Vagina (tissue), 2 donors: Measurements from ENCODE around the gene G2E3.

ENCODE experiments used
- CTCF ChIP-seq, 3 experiments: fragments of 450-650 bp in 2 of 3; fragments of 200-600 bp in 1 of 3; sonication (generic) in 1 of 3; IDR thresholded peaks; one replicate each; pipeline ENCODE4 v1.5.1; 2017 to 2019; ENCODE audit warnings: antibody characterized with exemption in 3 of 3, mild to moderate bottlenecking in 2 of 3, moderate library complexity in 2 of 3
- POLR2A ChIP-seq, 2 donors: fragments of 450-650 bp; IDR thresholded peaks; one replicate each; pipeline ENCODE4 v1.6.1; 2017; ENCODE audit warnings: antibody characterized with exemption in 2 of 2, mild to moderate bottlenecking in 2 of 2, moderate library complexity in 2 of 2
- POLR2AphosphoS5 ChIP-seq, 2 donors: sonication (generic); formaldehyde crosslinking; IDR thresholded peaks; one replicate each; pipeline ENCODE4 v1.9.0; 2017; ENCODE audit warnings: antibody characterized with exemption in 2 of 2, mild to moderate bottlenecking in 2 of 2, low read depth in 1 of 2; ENCODE audit not compliant: insufficient read depth in 1 of 2

GRCh38 chr14:30580616-30581282 lies 21.8 kb downstream of the G2E3 start:
- TF ChIP-seq CTCF (IDR thresholded peaks at IDR 0.05) (no peak), POLR2A (IDR thresholded peaks at IDR 0.05) (no peak), POLR2AphosphoS5 (IDR thresholded peaks at IDR 0.05; ENCODE audit: insufficient read depth in 1 of 2, low read depth in 1 of 2) (no peak)
